DLD1 (cell line): Measurements from ENCODE around the gene CTSF.
"Not testable (repeated sequence)": the region's sequence is repeated elsewhere in the genome, so short reads cannot be mapped to it uniquely, and the experiment has no call there.

ENCODE experiments used
- in situ Hi-C: cut with HindIII; loops from 2 replicates; pipeline ENCODE4 v1.10.0; 2017; ENCODE audit warnings: low sequenced_read_pairs

The CTSF gene

GRCh38 chr11:66568124-66568916, at the start of gene CTSF:
CTSF (minus strand) TSS chr11:66568606; CDS start chr11:66568486, 120 bp downstream.
- in situ Hi-C loops, result no loop called here

- in situ Hi-C loops, result no loop called here
Measured at GRCh38 chr11:66617155-66617834, 48.9 kb upstream of the CTSF start.

DNA sequence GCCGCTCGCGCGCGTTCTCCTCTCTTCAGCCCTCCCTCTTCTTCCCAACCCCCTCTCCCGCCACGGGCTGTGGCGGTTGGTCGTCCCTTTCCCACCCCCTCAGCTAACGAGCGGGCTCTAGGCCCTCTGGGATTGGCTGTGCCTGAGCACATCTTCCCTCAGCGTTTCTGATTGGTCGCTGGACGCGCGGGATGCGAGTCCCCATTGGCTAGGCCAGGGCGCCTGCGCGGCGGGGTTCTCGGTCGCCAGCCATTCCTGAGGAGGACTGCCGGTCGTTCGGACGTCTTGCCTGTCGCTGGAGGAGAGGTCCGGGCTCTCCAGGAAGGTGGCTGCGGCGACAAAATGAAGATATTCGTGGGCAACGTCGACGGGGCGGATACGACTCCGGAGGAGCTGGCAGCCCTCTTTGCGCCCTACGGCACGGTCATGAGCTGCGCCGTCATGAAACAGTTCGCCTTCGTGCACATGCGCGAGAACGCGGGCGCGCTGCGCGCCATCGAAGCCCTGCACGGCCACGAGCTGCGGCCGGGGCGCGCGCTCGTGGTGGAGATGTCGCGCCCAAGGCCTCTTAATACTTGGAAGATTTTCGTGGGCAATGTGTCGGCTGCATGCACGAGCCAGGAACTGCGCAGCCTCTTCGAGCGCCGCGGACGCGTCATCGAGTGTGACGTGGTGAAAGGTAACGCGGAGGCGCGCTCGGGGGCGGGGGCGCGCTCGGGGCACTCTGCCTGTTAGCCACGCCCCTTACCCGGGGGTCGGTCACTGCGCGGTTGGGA, 48.2 kb upstream of the CTSF start, which contains the start of gene RBM14:
Gene RBM14, plus strand, starts transcription at position 252 of the 776 bp plus-strand sequence. Its CDS starts 91 bp downstream, at position 343.
- in situ Hi-C loops, result no loop called here

GRCh38 chr11:66614073-66614472, 45.7 kb upstream of the CTSF start:
- in situ Hi-C loops, result no loop called here

DNA sequence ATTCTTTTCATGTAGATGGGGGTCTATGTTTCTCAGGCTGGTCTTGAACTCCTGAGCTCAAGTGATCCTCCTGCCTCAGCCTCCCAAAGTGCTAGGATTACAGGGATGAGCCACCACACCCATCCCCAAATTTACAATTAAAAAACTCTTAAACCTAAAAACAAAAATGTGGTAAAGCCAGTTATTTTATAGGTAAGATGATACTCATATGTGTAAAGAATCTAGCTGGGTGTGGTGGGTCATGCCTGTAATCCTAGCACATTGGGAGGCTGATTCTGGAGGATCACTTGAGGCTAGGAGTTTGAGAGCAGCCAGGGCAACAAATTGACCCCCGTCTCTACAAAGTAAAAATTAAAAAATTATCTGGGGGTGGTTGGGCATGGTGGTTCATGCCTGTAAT, 44.1 kb upstream of the CTSF start:
- in situ Hi-C loops, result no loop called here

GRCh38 chr11:66609721-66610617, 41.6 kb upstream of the CTSF start:
- in situ Hi-C loops, result no loop called here

- in situ Hi-C loops, result no loop called here
Measured at GRCh38 chr11:66607126-66607834, 38.9 kb upstream of the CTSF start.

GRCh38 chr11:66606608-66607007, 38.2 kb upstream of the CTSF start:
- in situ Hi-C loops, result not testable (repeated sequence)

DNA sequence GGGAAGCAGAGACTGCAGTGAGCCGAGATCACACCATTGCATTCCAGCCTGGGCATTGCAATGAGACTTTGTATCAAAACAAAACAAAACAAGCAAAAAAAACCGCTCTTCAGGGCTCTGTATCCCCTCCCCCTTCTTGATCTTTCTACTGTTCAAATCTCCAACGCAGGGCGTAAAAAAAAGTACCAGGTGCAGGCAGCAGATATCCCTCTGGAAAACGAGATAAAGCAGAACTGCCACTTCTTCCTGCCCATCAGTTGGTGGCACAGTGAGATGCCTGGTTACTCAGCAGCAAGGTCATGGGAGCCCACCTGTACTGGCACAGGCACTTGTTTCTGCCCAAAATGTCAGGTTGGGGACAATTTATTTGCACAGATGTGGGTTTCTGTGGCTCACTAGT, 35.7 kb upstream of the CTSF start:
- in situ Hi-C loops, result no loop called here

DNA sequence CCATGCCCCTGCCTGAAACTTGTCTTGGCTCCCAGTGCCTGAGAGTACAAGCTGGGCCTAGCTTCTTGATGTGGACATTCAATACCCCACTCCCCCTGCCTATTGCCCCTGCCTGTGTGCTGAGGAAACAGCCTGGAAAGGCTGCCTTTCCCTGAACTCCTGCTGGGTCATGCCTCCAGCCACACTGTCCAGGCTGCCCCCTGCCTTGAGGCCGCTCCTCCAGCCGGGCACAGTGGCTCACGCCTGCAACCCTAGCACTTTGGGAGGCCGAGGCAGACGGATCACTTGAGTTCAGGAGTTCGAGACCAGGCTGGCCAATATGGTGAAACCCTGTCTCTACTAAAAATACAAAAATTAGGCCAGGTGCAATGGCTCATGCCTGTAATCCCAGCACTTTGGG, 34.7 kb upstream of the CTSF start:
- in situ Hi-C loops, result no loop called here

DNA sequence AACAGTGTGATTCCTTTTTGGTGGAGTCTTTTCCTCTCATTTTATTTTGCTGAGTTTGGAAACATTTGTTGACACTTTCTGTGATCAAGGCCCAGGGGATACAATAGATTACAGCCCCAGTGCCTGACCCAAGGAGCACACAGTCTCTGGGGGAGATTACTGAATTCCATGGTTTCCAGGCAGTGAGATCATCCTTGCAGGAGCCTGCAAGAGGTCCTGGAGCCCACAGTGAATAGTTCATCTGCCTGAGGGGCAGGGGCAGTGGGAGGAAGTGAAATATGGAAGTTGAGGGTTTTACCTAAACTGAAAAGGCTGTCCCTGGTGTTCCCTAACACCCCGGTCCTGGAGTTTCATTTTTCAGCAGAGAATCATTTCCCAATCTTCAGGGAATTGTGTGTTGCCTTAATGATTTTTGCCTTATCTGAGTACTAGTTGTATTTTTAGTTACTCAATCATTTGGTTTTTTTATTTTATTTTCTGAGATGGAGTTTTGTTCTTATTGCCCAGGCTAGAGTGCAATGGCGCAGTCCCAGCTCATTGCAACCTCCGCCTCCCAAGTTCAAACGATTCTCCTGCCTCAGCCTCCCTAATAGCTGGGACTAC, 32.3 kb upstream of the CTSF start:
- in situ Hi-C loops, result no loop called here

DNA sequence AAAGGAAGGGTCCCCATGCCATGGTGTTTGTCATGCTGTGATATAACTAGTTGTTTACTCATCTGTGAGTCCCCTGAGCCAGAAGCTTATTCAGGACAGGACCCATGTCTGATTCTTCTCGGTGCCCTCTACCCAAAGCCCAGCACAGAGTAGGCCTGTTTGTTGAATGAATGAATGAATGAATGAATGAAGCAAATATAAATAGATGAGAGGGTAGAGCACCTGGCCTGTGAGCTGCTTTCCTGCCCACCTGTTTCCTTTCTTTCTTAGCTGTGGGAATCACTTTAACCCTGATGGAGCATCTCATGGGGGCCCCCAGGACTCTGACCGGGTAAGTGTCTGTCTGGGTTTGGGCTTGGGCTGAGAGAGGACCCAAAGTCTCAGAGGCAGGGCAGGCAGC, 31.8 kb upstream of the CTSF start:
- in situ Hi-C loops, result no loop called here

- in situ Hi-C loops, result no loop called here
Measured at GRCh38 chr11:66598993-66599392, 30.6 kb upstream of the CTSF start.

DNA sequence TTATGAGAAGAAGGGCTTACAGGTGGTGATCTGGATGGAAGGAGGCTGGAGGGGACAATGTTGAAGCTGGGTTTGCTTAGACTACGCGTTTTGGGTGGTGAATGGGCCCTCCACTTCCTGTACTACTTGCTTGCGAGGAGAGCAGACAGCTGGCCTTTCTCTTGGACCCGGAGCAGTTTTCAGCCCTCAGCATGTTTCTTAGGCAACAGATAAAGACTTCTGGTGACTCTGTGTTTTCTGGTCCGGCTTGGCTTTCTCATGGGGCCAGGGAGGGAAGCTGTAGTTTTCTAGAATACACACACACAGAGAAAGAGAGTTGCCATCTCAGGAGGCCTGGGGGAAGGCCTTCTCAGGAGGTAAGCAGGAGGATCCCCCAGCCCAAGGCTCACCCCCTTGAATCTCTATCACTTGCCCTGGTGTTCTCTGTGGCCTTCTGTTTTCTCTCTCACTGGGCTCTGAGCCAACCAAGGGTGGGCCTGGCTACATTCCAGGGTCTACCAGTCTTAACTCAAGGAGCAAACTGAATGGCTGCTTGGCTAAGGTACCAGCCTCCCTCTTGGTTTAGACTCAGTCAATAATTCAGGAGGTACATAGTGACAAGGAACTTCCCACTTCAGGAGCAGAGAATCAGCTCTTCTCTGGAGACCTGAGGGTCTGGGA, 27.0 kb upstream of the CTSF start:
- in situ Hi-C loops, result no loop called here

DNA sequence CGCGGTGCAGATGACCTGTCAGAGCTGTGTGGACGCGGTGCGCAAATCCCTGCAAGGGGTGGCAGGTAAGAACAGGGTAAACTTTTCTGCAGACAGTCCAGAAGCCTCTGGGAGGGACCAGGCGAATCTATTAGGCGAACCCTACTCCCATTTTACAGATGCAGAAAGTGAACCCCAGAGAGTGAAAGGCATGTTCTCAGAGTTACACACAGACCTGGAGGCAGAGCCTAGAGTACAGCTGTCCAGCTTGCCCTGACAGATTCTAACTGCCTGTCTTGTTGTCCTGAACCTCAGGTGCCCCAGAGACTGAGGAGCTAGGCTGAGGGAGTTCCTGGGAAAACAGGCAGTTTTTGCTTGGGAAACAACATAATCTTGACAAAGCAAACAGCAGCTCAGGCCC, 25.2 kb upstream of the CTSF start:
- in situ Hi-C loops, result no loop called here

DNA sequence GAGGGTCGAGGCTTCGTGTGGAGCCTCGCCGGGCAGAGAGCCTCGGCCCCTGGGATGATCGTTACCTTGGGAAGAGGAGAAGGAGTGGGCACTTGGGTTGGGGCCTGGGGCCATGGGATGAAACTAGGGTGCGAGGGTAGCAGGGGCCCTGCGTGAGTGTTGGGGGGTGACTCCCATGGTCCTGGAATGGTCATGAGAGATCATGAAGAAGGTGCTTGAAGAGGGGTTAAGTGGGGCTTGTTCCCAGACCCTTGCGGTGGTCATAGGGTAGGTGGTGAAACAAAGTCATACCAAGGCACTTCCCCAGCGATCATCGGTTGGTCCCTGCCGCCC, 24.9 kb upstream of the CTSF start:
- in situ Hi-C loops, result no loop called here

DNA sequence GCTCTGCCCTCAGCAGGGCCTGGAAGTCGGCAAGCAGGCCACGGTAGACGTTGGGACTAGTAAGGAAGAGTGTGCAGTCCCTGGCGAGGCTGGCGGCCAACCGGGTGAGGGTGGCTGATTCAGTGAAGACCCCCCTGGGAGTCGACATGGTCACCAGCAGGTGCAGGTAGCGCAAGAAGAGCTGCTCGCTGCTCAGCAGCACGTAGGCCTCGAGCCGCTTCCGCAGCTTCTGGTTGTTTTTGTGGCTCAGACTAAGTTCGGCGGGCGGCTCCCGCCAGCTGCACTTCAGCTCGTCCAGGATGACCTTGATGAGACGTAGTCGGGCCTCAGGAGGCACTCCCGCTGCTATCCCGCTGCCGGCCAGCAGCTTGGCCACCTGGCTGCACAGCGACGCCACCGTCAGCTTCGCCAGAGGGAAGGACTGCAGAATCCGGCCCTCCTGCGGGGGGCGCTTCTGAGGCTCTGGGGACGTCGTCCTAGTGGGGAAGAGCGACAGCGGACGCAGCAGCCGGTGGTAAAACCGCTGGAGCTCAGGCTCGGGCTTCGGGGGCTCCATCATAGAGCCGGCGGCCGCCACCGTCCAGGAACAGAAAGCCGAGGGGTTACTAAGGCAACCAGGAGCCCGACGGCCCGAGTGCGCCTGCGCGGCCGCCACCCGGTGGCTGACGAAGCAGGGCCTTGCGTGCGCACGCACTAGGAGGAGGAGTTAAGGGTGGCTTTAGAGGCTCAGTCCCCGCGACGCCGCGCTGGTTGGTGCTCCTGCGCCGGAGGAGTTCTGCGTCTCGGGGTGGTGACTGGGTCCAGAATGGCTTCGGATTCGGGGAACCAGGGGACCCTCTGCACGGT, 24.3 kb upstream of the CTSF start, which contains the start of the genes CCDC87 and CCS:
Gene CCDC87, minus strand, starts transcription at position 607 of the 846 bp plus-strand sequence. Its CDS starts 48 bp downstream, at position 559.
Gene CCS, plus strand, starts transcription at position 729 of the 846 bp plus-strand sequence. Its CDS starts 77 bp downstream, at position 806.
- in situ Hi-C loops, result no loop called here

DNA sequence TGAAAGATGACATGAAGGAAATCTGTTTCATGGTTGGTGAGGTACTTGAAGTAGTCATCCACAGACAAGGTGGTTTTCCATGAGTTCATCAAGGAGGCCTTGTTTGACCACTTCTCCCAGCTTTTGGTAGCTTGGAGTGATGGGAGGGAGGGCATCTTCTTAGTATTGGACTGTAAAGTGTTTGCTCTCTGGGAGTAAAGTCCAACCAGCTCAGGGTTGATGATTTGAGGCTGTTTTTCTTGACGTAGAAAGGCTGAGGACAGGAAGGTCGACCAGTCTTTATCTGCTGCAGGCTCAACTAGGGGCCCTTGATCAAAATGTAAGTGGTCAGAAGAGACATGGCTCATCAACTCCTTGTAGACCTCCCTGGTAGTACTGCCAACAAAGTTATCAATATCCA, 22.8 kb upstream of the CTSF start:
- in situ Hi-C loops, result no loop called here
